Prostate gland (tissue), 2 donors: ENCODE data around the gene RASSF8. TPM values are rescaled to one million over a fixed set of nuclear protein-coding genes. Genes with fewer than 3 reads are reported as not detected.

Experiments used
- DNase-seq: peaks from one replicate; pipeline ENCODE4 v3.0.0-alpha.2; 2019; ENCODE audit warnings: low spot score
- H3K27ac ChIP-seq, 2 donors: fragments of 200-600 bp; sonication (generic); 2 replicates each; pipeline ENCODE4 v1.5.1; 2017 to 2019
- H3K27me3 ChIP-seq: fragments of 200-600 bp; sonication (generic); replicated peaks from 2 replicates; pipeline ENCODE4 v1.5.1; 2019; ENCODE audit not compliant: insufficient read depth
- H3K36me3 ChIP-seq, 2 donors: fragments of 200-600 bp; sonication (generic); 1 replicate in 1 of 2; 2 replicates in 1 of 2; pipeline versions ENCODE4 v1.5.1 to v1.8.1; 2017 to 2019
- H3K4me1 ChIP-seq: fragments of 200-600 bp; sonication (generic); replicated peaks from 2 replicates; pipeline ENCODE4 v1.5.1; 2019
- H3K4me3 ChIP-seq, 2 donors: fragments of 200-600 bp; sonication (generic); 2 replicates each; pipeline ENCODE4 v1.5.1; 2017 to 2019
- H3K9me3 ChIP-seq: fragments of 200-600 bp; sonication (generic); 2 replicates; pipeline ENCODE4 v1.5.1; 2017
- CTCF ChIP-seq, 4 experiments: fragments of 200-600 bp in 2 of 4; fragments of 450-650 bp in 2 of 4; sonication (generic) in 2 of 4; IDR thresholded peaks; 1 replicate in 3 of 4; 2 replicates in 1 of 4; pipeline ENCODE4 v1.5.1; 2016 to 2019; ENCODE audit warnings: antibody characterized with exemption in 4 of 4, mild to moderate bottlenecking in 2 of 4, moderate library complexity in 2 of 4
- POLR2A ChIP-seq: fragments of 450-650 bp; IDR thresholded peaks from one replicate; pipeline ENCODE4 v1.6.1; 2016; ENCODE audit warnings: antibody characterized with exemption, mild to moderate bottlenecking
- POLR2AphosphoS5 ChIP-seq: sonication (generic); formaldehyde crosslinking; IDR thresholded peaks from one replicate; pipeline ENCODE4 v1.6.1; 2017; ENCODE audit warnings: antibody characterized with exemption
- WGBS: methylation state at CpG from one replicate; pipeline ENCODE4 v1.1.5; 2018; 5-methylcytosine and 5-hydroxymethylcytosine counted together
- intact Hi-C: fragments of 100-400 bp; cut with DNase I; formaldehyde crosslinking; loops from one replicate; pipeline ENCODE4 v1.14.2; 2022
- total RNA-seq, 2 donors: library from RNA; depleted of rRNA; stranded (reverse); fragments of >200 nt; gene quantifications; one replicate each; pipeline ENCODE4 v1.1.0, GENCODE V29; 2016

The RASSF8 gene
- total RNA-seq, 2 donors from 2014 or later: 26.0 to 62.1 TPM

GRCh38 chr12:26027401-26027800 lies 68.9 kb downstream of the RASSF8 start:
- no peak for DNase-seq
- TF ChIP-seq CTCF (IDR thresholded peaks at IDR 0.05) (no peak), POLR2A (no peak), POLR2AphosphoS5 (no peak)
- Histone ChIP-seq H3K27me3 (no peaks in the 10 kb centered on the region), H3K4me1 (peaks cover 8% of the 10 kb centered on the region), H3K27ac (no peak overlapping the region), H3K9me3 (no peaks in the 10 kb centered on the region), H3K36me3 (no peaks in the 10 kb centered on the region), H3K4me3 (no peak overlapping the region)
- intact Hi-C loops: loop anchor here (5.0 kb wide), 1 partner anchor 590 kb away; no protein-coding TSS in a partner anchor

- intact Hi-C loops: loop anchor here (2.0 to 5.0 kb wide), 2 partner anchors 70 to 592 kb away; partner anchors contain the start of gene RASSF8
- Histone ChIP-seq H3K9me3 (no peaks in the 10 kb centered on the region), H3K27ac (no peak overlapping the region), H3K27me3 (no peaks in the 10 kb centered on the region), H3K36me3 (no peaks in the 10 kb centered on the region), H3K4me3 (no peak overlapping the region), H3K4me1 (peaks cover 8% of the 10 kb centered on the region)
- 30% methylated on average over 4 of the region's 4 CpGs for WGBS
- peak; percentile 42 for DNase-seq
- TF ChIP-seq POLR2A: no peak
- TF ChIP-seq CTCF (IDR thresholded peaks at IDR 0.05): peak; percentile 53 to 88 (median 79)
- peak; percentile 37 for TF ChIP-seq POLR2AphosphoS5
Measured at GRCh38 chr12:26028953-26029735, 70.7 kb downstream of the RASSF8 start.

- no peak for TF ChIP-seq POLR2A
- no peak for TF ChIP-seq POLR2AphosphoS5
- TF ChIP-seq CTCF (IDR thresholded peaks at IDR 0.05): no peak
- H3K27me3 ChIP-seq: no peaks in the 10 kb centered on the region
- intact Hi-C loops: loop anchor here (2.0 to 5.0 kb wide), 2 partner anchors 71 to 592 kb away; partner anchors contain the start of gene RASSF8
- peaks cover 8% of the 10 kb centered on the region for H3K4me1 ChIP-seq
- 18% methylated on average over 3 of the region's 3 CpGs for whole genome bisulfite sequencing
- no peak for DNase-seq
- H3K27ac ChIP-seq: no peak overlapping the region
- no peaks in the 10 kb centered on the region for H3K9me3 ChIP-seq
- H3K4me3 ChIP-seq: no peak overlapping the region
- no peaks in the 10 kb centered on the region for H3K36me3 ChIP-seq
Measured at GRCh38 chr12:26029736-26030022, 71.2 kb downstream of the RASSF8 start.

- intact Hi-C loops: no loop called here
- TF ChIP-seq POLR2A: no peak
- no peak for TF ChIP-seq POLR2AphosphoS5
- no peak for TF ChIP-seq CTCF (IDR thresholded peaks at IDR 0.05)
Measured at GRCh38 chr12:26030371-26030770, 71.9 kb downstream of the RASSF8 start.

GRCh38 chr12:26031318-26031717 lies 72.8 kb downstream of the RASSF8 start:
- Histone ChIP-seq H3K9me3 (no peaks in the 10 kb centered on the region), H3K4me1 (peaks cover 8% of the 10 kb centered on the region), H3K4me3 (no peak overlapping the region), H3K27me3 (no peaks in the 10 kb centered on the region), H3K36me3 (no peaks in the 10 kb centered on the region), H3K27ac (no peak overlapping the region)
- WGBS: 86% methylated on average over 2 of the region's 2 CpGs
- no peak for DNase-seq
- no peak for TF ChIP-seq POLR2A
- no peak for TF ChIP-seq POLR2AphosphoS5
- TF ChIP-seq CTCF (IDR thresholded peaks at IDR 0.05): no peak
- intact Hi-C loops: no loop called here

More at GRCh38 chr12:26030371-26030770, 71.9 kb downstream of the RASSF8 start:
- no peak for DNase-seq
- 61% methylated on average over 3 of the region's 3 CpGs for WGBS
- H3K27ac ChIP-seq: no peak overlapping the region
- no peak overlapping the region for H3K4me3 ChIP-seq
- H3K27me3 ChIP-seq: no peaks in the 10 kb centered on the region
- no peaks in the 10 kb centered on the region for H3K9me3 ChIP-seq
- no peaks in the 10 kb centered on the region for H3K36me3 ChIP-seq
- H3K4me1 ChIP-seq: peaks cover 8% of the 10 kb centered on the region
